Common myeloid progenitor, CD34-positive (primary cell): ENCODE results near the gene PTBP2.

Experiments used
- CTCF ChIA-PET: fragments of 350-600 bp; sonication (Branson Sonifier 250); formaldehyde crosslinking; loops from one replicate; lab custom pipeline; 2021; ENCODE audit warnings: antibody characterized with exemption; lab: Charles Lee
- POLR2A ChIA-PET: fragments of 350-600 bp; sonication (Branson Sonifier 250); formaldehyde crosslinking; loops from one replicate; lab custom pipeline; 2021; ENCODE audit warnings: antibody characterized with exemption; lab: Charles Lee
- DNase-seq, 3 donors: peaks; one replicate each; pipeline versions ENCODE4 v3.0.0 to v3.0.0-alpha.2; 2013
- H3K27ac ChIP-seq, 2 experiments: 1 replicate in 1 of 2; 2 replicates in 1 of 2; pipeline ENCODE4 v1.7.0; 2013; ENCODE audit warnings: inconsistent platforms in 2 of 2, low read length in 2 of 2, mild to moderate bottlenecking in 2 of 2, low read depth in 1 of 2, moderate library complexity in 1 of 2; ENCODE audit not compliant: severe bottlenecking in 2 of 2, insufficient read depth in 1 of 2, poor library complexity in 1 of 2
- H3K27me3 ChIP-seq, 5 experiments: replicated peaks in 2 of 5; 1 replicate in 3 of 5; 2 replicates in 2 of 5; pipeline versions ENCODE4 v1.6.1 to v1.7.0; 2013; ENCODE audit warnings: low read length in 4 of 5, mild to moderate bottlenecking in 2 of 5, moderate library complexity in 2 of 5, inconsistent platforms in 1 of 5; ENCODE audit not compliant: insufficient read depth in 5 of 5, control insufficient read depth in 4 of 5
- H3K36me3 ChIP-seq, 4 experiments: 1 replicate in 2 of 4; 2 replicates in 2 of 4; pipeline versions ENCODE4 v1.6.1 to v1.7.0; 2013; ENCODE audit warnings: low read length in 3 of 4, control low read depth in 1 of 4, mild to moderate bottlenecking in 1 of 4; ENCODE audit not compliant: control insufficient read depth in 4 of 4, insufficient read depth in 4 of 4
- H3K4me1 ChIP-seq, 4 experiments: 1 replicate in 3 of 4; 2 replicates in 1 of 4; pipeline versions ENCODE4 v1.6.1 to v1.7.1; 2013; ENCODE audit warnings: low read length in 3 of 4, mild to moderate bottlenecking in 3 of 4, control low read depth in 1 of 4, inconsistent platforms in 1 of 4, moderate library complexity in 1 of 4; ENCODE audit not compliant: control insufficient read depth in 4 of 4, insufficient read depth in 4 of 4; ENCODE audit errors: control extremely low read depth in 1 of 4
- H3K4me3 ChIP-seq, 7 experiments: 1 replicate in 4 of 7; 2 replicates in 3 of 7; pipeline versions ENCODE4 v1.5.1 to v1.7.0; 2013; ENCODE audit warnings: mild to moderate bottlenecking in 7 of 7, low read length in 6 of 7, moderate library complexity in 6 of 7, inconsistent platforms in 2 of 7, low read depth in 2 of 7, control low read depth in 1 of 7; ENCODE audit not compliant: insufficient read depth in 4 of 7, control insufficient read depth in 1 of 7; ENCODE audit errors: extremely low read depth in 1 of 7
- H3K9me3 ChIP-seq, 5 experiments: 1 replicate in 4 of 5; 2 replicates in 1 of 5; pipeline versions ENCODE4 v1.6.1 to v1.7.1; 2013; ENCODE audit warnings: low read length in 4 of 5, mild to moderate bottlenecking in 2 of 5, inconsistent platforms in 1 of 5, low read depth in 1 of 5, moderate library complexity in 1 of 5; ENCODE audit not compliant: control insufficient read depth in 4 of 5, insufficient read depth in 2 of 5; ENCODE audit errors: control extremely low read depth in 1 of 5
- WGBS: methylation state at CpG from one replicate; pipeline ENCODE4 v1.1.5; 2013; ENCODE audit not compliant: insufficient coverage; 5-methylcytosine and 5-hydroxymethylcytosine counted together

Gene PTBP2

DNA sequence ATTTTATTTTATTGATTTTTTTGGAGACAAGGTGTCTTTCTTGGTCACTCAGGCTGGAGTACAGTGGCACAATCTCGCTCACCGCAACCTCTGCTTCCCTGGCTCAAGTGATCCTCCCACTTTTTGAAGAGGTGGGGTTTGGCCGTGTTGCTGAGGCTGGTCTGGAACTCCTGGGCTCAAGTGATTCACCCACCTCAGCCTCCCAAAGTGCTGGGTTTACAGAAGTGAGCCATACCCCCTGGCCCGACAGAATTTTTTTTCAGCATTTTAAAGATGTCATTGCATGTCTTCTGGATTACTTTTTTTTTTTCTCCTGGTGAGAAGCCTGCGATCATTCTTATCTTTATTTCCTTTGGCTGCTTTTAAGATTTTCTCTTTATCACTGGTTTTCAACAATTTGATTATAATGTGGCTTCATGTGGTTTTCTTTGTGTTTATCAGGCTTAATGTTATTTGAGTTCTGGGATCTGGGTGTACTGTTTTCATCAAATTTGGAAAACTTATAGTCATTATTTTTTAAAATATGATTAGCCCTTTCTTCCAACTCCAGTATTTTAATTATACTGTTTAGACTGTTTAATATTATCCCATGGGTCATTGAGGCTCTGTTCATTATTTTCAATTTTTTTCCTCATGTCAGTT lies 23.1 kb upstream of the PTBP2 start:
- Histone ChIP-seq H3K27me3 (no peaks in the 10 kb centered on the region), H3K27ac (no peak overlapping the region), H3K9me3 (peaks cover 0 to 5% (median 2%) of the 10 kb centered on the region in 5 experiments), H3K4me3 (no peak overlapping the region), H3K36me3 (no peaks in the 10 kb centered on the region), H3K4me1 (no peaks in the 10 kb centered on the region)
- CTCF ChIA-PET = no interaction called here
- DNase-seq = no peak
- POLR2A ChIA-PET = no interaction called here
- 91% methylated on average over 4 of the region's 5 CpGs for WGBS

DNA sequence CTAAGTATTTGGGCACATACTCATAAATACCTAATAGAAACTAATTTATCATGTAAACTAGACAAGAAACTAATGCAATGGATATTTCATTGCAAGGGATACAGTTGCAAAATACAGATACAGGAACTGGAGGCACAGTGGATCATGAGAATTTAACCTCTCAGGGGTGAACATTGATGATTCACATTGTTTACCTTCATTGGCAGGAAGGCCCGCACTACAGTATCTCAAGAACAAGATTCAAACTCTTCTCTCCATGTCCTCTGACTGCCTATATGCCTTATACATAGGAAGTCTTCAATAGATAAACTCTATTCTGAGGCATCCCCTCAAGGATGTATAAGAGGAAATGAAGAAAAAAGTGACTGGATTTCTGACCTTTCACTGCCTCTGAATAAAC lies 18.4 kb upstream of the PTBP2 start:
- Histone ChIP-seq H3K27me3 (no peaks in the 10 kb centered on the region), H3K27ac (no peak overlapping the region), H3K36me3 (no peaks in the 10 kb centered on the region), H3K4me1 (no peaks in the 10 kb centered on the region), H3K9me3 (peaks cover 0 to 5% (median 2%) of the 10 kb centered on the region in 5 experiments), H3K4me3 (no peak overlapping the region)
- 100% methylated on average over 1 of the region's 1 CpG for WGBS
- DNase-seq = no peak
- CTCF ChIA-PET = no interaction called here
- POLR2A ChIA-PET = no interaction called here

DNA sequence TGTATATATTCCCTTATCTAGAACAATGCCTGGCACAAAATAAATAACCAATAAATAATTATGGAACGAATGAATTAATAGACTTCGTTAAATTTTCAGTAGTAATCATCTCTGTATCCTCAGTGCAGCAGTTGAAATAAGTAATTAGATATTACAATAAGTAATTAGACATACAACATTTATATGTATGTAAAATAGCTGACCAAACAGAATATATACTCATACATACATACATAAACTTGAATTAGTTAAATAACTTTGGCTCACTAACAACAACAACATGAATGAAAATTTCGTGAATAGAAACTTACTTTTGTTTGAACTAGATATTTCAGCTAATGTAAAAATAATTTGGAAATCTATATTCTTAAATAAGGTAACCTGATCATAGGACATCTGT lies 14.6 kb upstream of the PTBP2 start:
- H3K9me3 ChIP-seq = no peaks in the 10 kb centered on the region
- H3K27me3 ChIP-seq = no peaks in the 10 kb centered on the region
- H3K4me1 ChIP-seq = peaks cover 0 to 4% (median under 1%) of the 10 kb centered on the region in 4 experiments
- ChIA-PET CTCF (no interaction called here), POLR2A (no interaction called here)
- H3K4me3 ChIP-seq = no peak overlapping the region
- no peaks in the 10 kb centered on the region for H3K36me3 ChIP-seq
- no peak overlapping the region for H3K27ac ChIP-seq
- no CpG with 5 or more reads among the region's 3 CpGs for WGBS
- DNase-seq = no peak

DNA sequence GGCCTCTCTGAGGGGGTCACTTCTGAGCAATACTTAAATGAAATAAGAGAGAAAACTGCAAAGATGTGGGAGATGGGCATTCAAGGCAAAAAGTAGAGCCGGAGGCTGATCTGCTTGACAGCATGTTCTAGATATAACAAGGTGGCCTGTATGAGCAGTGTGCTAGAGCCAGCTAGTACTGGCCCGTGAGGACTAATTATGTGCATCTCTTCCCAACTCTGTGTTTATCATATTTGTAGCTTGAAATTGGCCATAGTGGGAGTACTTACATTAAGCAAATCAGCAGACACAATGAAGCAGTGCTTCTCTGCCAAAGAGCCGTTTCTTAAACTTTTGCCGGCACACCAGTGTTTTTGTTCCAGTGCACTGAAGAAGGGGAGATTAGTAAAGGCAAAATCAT lies 13.1 kb upstream of the PTBP2 start:
- Histone ChIP-seq H3K9me3 (no peaks in the 10 kb centered on the region), H3K27me3 (no peaks in the 10 kb centered on the region), H3K4me3 (no peak overlapping the region), H3K36me3 (no peaks in the 10 kb centered on the region), H3K4me1 (peaks cover 0 to 4% (median 2%) of the 10 kb centered on the region in 4 experiments), H3K27ac (no peak overlapping the region)
- 100% methylated on average over 4 of the region's 4 CpGs for WGBS
- CTCF ChIA-PET = no interaction called here
- DNase-seq = no peak
- POLR2A ChIA-PET = no interaction called here

DNA sequence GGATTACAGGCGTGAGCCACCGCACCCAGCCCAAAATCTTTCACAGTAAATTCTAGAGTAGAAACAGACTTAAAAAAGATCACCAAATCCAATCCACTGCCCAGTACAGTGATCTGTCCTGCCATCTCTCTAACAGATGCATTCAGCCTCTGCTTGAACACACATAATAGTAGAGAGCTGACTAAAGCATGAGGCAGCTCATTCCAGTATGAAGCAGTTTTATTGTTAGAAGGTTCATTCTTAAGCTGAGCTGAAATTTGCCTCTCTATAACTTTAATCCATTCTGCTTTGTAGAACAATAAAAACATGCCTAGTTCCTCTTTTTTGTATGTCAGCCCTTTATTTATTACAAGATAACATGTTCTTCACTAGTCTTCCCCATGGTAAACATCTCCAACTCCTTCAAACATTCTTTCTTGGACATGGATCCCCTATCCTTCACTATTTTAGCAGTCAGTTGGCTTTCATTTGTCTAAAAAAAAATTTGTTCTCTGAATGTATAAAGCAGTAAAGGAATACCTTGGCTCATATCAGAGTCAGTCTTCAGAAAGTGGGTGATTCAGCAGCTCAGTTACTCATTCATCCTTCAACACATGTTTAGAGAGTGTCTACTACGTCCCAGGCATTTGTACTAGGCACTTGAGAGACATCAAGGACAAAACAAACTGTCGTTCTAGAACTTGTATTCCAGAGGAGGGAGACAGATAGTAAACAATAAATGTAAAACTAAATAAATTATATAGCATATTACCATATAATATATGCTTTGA lies 10.7 kb upstream of the PTBP2 start:
- Histone ChIP-seq H3K4me1 (peaks cover 0 to 4% (median 2%) of the 10 kb centered on the region in 4 experiments), H3K27me3 (no peaks in the 10 kb centered on the region), H3K27ac (no peak overlapping the region), H3K4me3 (no peak overlapping the region), H3K36me3 (no peaks in the 10 kb centered on the region), H3K9me3 (no peaks in the 10 kb centered on the region)
- WGBS = 100% methylated on average over 2 of the region's 4 CpGs
- CTCF ChIA-PET = no interaction called here
- peak in 2 of 3 donors; percentile 18 to 26 for DNase-seq
- POLR2A ChIA-PET = interaction anchor here (0.5 kb wide), 1 partner anchor 15 kb away, joined by 4 read pairs; no protein-coding TSS in a partner anchor

- POLR2A ChIA-PET = no interaction called here
- Histone ChIP-seq H3K4me3 (no peak overlapping the region), H3K9me3 (no peaks in the 10 kb centered on the region), H3K4me1 (peaks cover 0 to 4% (median 2%) of the 10 kb centered on the region in 4 experiments), H3K27ac (no peak overlapping the region), H3K36me3 (no peaks in the 10 kb centered on the region), H3K27me3 (no peaks in the 10 kb centered on the region)
- CTCF ChIA-PET = no interaction called here
- WGBS = no CpG with 5 or more reads among the region's 3 CpGs
- DNase-seq = no peak
Observed at GRCh38 chr1:96713649-96714048, 7.9 kb upstream of the PTBP2 start.

GRCh38 chr1:96714881-96715280 lies 6.7 kb upstream of the PTBP2 start:
- WGBS = no CpG with 5 or more reads among the region's 2 CpGs
- DNase-seq = no peak
- Histone ChIP-seq H3K4me3 (no peak overlapping the region), H3K27me3 (no peaks in the 10 kb centered on the region), H3K36me3 (no peaks in the 10 kb centered on the region), H3K9me3 (no peaks in the 10 kb centered on the region), H3K4me1 (peaks cover 0 to 4% (median 2%) of the 10 kb centered on the region in 4 experiments), H3K27ac (no peak overlapping the region)
- CTCF ChIA-PET = no interaction called here
- POLR2A ChIA-PET = no interaction called here
